ENCODE results near the gene SCN1A.

DNA sequence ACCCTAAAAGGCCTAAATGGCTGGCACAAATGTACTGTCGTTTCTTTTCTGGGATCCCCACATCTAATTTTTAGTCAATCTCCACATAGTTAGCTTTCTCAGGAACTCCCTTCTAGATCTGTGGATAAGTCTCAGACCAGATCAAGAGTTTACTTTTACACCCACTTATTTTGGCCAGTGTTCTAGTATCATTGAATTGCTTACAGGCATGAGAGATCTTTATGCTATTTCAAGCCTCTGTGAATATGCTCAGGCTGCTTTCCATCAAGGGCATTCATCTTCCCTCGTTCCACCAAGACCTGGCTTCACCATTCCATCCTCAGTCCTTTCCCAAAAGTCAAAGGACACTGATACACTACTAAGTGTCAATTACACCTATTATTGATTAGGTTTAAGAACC lies 27.8 kb upstream of the SCN1A start:
- TF ChIP-seq CTCF (conservative IDR thresholded peaks at IDR 0.05) (no peak), ZFX (IDR thresholded peaks at IDR 0.05) (no peak)
